Stomach (tissue), 9 donors: Measurements from ENCODE around the gene HLA-E. TPM values are rescaled to one million over a fixed set of nuclear protein-coding genes. Genes with fewer than 3 reads are reported as not detected.
"Not testable (repeated sequence)": the region's sequence is repeated elsewhere in the genome, so short reads cannot be mapped to it uniquely, and the experiment has no call there.

Experiments used
- DNase-seq, 2 donors: peaks; one replicate each; pipeline versions ENCODE4 v3.0.0 to v3.0.0-alpha.2; 2013 to 2019
- H3K27ac ChIP-seq, 5 donors: fragments of 200-600 bp in 4 of 5; sonication (generic) in 4 of 5; one replicate each; pipeline ENCODE4 v1.5.1; 2013 to 2019; ENCODE audit warnings: mild to moderate bottlenecking in 1 of 5, moderate library complexity in 1 of 5
- H3K27me3 ChIP-seq, 3 donors: fragments of 200-600 bp; sonication (generic); one replicate each; pipeline ENCODE4 v1.5.1; 2017 to 2019; ENCODE audit warnings: mixed run types in 1 of 3
- H3K36me3 ChIP-seq, 4 donors: fragments of 200-600 bp; sonication (generic); 1 replicate in 3 of 4; 2 replicates in 1 of 4; pipeline ENCODE4 v1.5.1; 2016 to 2019
- H3K4me1 ChIP-seq, 4 donors: fragments of 200-600 bp; sonication (generic); one replicate each; pipeline ENCODE4 v1.5.1; 2016 to 2019
- H3K4me3 ChIP-seq, 4 donors: fragments of 200-600 bp; sonication (generic) in 3 of 4; one replicate each; pipeline ENCODE4 v1.5.1; 2016 to 2019; ENCODE audit warnings: mild to moderate bottlenecking in 1 of 4
- H3K9me3 ChIP-seq, 4 donors: fragments of 200-600 bp; sonication (generic); one replicate each; pipeline ENCODE4 v1.5.1; 2016 to 2019
- EP300 ChIP-seq: sonication (generic); formaldehyde crosslinking; IDR thresholded peaks from one replicate; pipeline ENCODE4 v1.6.1; 2017; ENCODE audit warnings: antibody characterized with exemption
- POLR2A ChIP-seq, 4 donors: fragments of 450-650 bp; IDR thresholded peaks; one replicate each; pipeline ENCODE4 v1.6.1; 2016; ENCODE audit warnings: antibody characterized with exemption in 4 of 4, control low read depth in 2 of 4, mild to moderate bottlenecking in 1 of 4, moderate library complexity in 1 of 4
- POLR2AphosphoS5 ChIP-seq, 3 donors: sonication (generic); formaldehyde crosslinking; IDR thresholded peaks; one replicate each; pipeline ENCODE4 v1.6.1; 2016; ENCODE audit warnings: antibody characterized with exemption in 3 of 3
- WGBS, 5 donors: extraction: QIAGEN DNeasy Blood & Tissue Kit in 3 of 5; methylation state at CpG; one replicate each; pipeline versions ENCODE4 v1.1.5 to v1.1.7; 2013 to 2018; 5-methylcytosine and 5-hydroxymethylcytosine counted together
- intact Hi-C: fragments of 100-400 bp; cut with DNase I; formaldehyde crosslinking; loops from one replicate; pipeline ENCODE4 v1.15.1; 2023; ENCODE audit warnings: low total_unique reads
- polyA plus RNA-seq, 3 donors: library from polyadenylated mRNA; stranded (reverse); fragments of 200-250 nt; gene quantifications; one replicate each; pipeline ENCODE4 v1.2.3, GENCODE V29; 2013
- total RNA-seq, 5 donors: library from RNA; depleted of rRNA; stranded (reverse); fragments of >200 nt; gene quantifications; one replicate each; pipeline versions ENCODE4 v1.1.0 to v1.2.3, GENCODE V29; 2014 to 2016
- TF ChIP-seq, protein P1 (sequence below), 7 experiments: fragments of 450-650 bp in 4 of 7; fragments of 200-600 bp in 3 of 7; sonication (generic) in 3 of 7; IDR thresholded peaks; one replicate each; pipeline ENCODE4 v1.5.1; 2016 to 2019; ENCODE audit warnings: antibody characterized with exemption in 7 of 7, control low read depth in 2 of 7, mild to moderate bottlenecking in 1 of 7
- donor health status: healthy with polysubstance abuse.
- donor health status: Bipolar disorder and iron deficiency.
- donor health status: healthy.

The HLA-E gene
- total and polyA plus RNA-seq, 8 donors, result 120 to 566 (median 245) TPM

DNA sequence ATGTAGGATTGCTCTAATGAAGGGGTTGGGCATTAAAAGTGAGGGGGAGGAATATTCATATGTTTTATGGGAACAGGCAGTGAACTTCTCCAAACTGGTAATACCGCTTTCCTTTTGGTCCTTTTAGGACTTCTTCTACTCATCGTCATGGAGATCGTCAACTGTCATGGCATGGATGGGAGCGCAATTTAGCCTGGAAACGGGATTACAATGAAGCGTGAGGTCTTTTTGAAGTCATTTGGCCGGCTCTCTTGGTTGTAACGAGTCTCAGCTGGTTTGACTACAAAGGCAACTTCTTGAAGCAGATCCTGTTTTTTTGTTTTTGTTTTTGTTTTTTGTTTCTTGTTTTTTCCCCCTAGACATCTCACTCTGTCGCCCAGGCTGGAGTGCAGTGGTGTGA is 1.4 kb upstream of the HLA-E start:
- H3K27me3 ChIP-seq, result peaks cover 0 to 10% (median 0%) of the 10 kb centered on the region in 3 donors
- TF ChIP-seq EP300, result no peak
- TF ChIP-seq, protein P1, sequence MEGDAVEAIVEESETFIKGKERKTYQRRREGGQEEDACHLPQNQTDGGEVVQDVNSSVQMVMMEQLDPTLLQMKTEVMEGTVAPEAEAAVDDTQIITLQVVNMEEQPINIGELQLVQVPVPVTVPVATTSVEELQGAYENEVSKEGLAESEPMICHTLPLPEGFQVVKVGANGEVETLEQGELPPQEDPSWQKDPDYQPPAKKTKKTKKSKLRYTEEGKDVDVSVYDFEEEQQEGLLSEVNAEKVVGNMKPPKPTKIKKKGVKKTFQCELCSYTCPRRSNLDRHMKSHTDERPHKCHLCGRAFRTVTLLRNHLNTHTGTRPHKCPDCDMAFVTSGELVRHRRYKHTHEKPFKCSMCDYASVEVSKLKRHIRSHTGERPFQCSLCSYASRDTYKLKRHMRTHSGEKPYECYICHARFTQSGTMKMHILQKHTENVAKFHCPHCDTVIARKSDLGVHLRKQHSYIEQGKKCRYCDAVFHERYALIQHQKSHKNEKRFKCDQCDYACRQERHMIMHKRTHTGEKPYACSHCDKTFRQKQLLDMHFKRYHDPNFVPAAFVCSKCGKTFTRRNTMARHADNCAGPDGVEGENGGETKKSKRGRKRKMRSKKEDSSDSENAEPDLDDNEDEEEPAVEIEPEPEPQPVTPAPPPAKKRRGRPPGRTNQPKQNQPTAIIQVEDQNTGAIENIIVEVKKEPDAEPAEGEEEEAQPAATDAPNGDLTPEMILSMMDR (IDR thresholded peaks at IDR 0.05), result no peak
- TF ChIP-seq POLR2AphosphoS5 (IDR thresholded peaks at IDR 0.05), result no peak
- TF ChIP-seq POLR2A (IDR thresholded peaks at IDR 0.05), result no peak
- DNase-seq, result no peak
- peak overlapping the region in 1 of 5 donors; percentile 100 for H3K27ac ChIP-seq
- 59 to 76% (median 73%) methylated on average over 9 of the region's 9 CpGs for WGBS, 5 donors
- intact Hi-C loops, result no loop called here
- peaks cover 15 to 32% (median 29%) of the 10 kb centered on the region in 4 donors for H3K4me1 ChIP-seq
- no peaks in the 10 kb centered on the region for H3K9me3 ChIP-seq
- peaks cover 28 to 29% (median 28%) of the 10 kb centered on the region in 4 donors for H3K36me3 ChIP-seq
- no peak overlapping the region for H3K4me3 ChIP-seq

DNA sequence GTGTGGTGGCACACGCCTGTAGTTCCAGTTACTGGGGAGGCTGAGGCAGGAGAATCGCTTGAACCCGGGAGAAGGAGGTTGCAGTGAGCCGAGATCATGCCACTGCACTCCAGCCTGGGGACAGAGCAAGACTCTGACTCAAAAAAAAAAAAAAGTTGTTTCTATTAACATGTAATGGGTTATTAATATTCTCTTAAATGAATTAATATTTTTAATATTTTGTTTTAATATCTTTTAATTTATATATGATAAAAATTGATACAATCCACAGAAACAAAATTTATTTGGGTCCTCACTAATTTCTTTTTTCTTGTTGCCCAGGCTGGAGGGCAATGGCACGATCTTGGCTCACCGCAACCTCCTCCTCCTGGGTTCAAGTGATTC is 620 bp upstream of the HLA-E start:
- H3K9me3 ChIP-seq, intact Hi-C loops, DNase-seq, H3K27me3 ChIP-seq: not testable (repeated sequence)
- 85 to 97% (median 92%) methylated on average over 6 of the region's 6 CpGs for WGBS, 5 donors
- peak overlapping the region in 3 of 4 donors; percentile 64 to 87 (median 72) for H3K4me3 ChIP-seq
- peaks cover 30 to 37% (median 36%) of the 10 kb centered on the region in 4 donors for H3K36me3 ChIP-seq
- H3K4me1 ChIP-seq, result peaks cover 15 to 39% (median 33%) of the 10 kb centered on the region in 4 donors
- H3K27ac ChIP-seq, result peak overlapping the region; percentile 82 to 100 (median 99)

DNA sequence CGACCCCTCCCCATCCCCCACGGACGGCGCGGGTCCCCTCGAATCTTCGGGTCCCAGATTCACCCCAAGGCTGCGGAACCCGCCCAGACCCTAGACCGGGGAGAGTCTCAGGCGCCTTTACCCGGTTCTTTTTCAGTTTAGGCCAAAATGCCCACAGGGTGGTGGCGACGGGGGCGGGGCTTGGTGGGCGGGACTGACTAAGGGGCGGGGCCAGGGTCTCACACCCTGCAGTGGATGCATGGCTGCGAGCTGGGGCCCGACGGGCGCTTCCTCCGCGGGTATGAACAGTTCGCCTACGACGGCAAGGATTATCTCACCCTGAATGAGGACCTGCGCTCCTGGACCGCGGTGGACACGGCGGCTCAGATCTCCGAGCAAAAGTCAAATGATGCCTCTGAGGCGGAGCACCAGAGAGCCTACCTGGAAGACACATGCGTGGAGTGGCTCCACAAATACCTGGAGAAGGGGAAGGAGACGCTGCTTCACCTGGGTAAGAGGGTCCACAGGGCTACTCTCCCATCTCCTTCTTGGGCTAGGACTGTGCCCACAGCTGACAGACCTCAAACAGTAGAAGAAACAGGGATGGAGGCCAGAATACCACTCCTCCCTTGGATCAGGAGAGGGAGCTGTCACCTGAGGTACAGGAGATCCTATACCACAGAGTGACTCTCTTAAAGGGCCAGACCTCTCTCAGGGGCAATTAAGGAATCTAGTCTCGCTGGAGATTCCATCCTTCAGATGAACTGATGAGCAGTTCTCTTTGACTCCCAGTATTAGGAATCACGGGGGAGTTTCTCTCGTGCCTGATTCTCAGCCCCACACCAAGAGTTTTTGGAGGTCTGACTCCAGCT is 942 bp downstream of the HLA-E start:
- DNase-seq, result peak; percentile 77 to 88
- Histone ChIP-seq H3K4me3 (peak overlapping the region; percentile 64 to 93 (median 80)), H3K4me1 (peaks cover 19 to 55% (median 35%) of the 10 kb centered on the region in 4 donors), H3K36me3 (peaks cover 30 to 44% (median 43%) of the 10 kb centered on the region in 4 donors), H3K27ac (peak overlapping the region; percentile 95 to 100 (median 99)), H3K27me3 (no peaks in the 10 kb centered on the region), H3K9me3 (no peaks in the 10 kb centered on the region)
- TF ChIP-seq POLR2A (IDR thresholded peaks at IDR 0.05), result no peak
- TF ChIP-seq POLR2AphosphoS5 (IDR thresholded peaks at IDR 0.05), result no peak
- TF ChIP-seq, protein P1 (IDR thresholded peaks at IDR 0.05), result no peak
- no peak for TF ChIP-seq EP300
- 13 to 25% (median 17%) methylated on average over 14 to 38 of the region's 38 CpGs for WGBS, 5 donors
- intact Hi-C loops, result no loop called here

DNA sequence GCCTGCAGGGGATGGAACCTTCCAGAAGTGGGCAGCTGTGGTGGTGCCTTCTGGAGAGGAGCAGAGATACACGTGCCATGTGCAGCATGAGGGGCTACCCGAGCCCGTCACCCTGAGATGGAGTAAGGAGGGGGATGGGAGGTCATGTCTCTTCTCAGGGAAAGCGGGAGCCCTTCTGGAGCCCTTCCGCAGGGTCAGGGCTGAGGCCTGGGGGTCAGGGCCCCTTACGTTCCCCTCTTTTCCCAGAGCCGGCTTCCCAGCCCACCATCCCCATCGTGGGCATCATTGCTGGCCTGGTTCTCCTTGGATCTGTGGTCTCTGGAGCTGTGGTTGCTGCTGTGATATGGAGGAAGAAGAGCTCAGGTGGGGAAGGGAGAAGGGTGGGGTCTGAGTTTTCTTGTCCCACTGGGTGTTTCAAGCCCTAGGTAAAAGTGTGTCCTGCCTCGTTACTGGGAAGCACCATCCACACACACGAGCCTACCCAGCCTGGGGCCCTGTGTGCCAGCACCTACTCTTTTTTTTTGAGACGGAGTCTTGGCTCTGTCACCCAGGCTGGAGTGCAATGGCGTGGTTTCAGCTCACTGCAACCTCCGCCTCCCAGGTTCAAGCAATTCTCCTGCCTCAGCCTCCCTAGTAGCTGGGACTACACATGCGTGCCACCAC is 2.1 kb downstream of the HLA-E start:
- Histone ChIP-seq H3K27ac (peak overlapping the region in 3 of 5 donors; percentile 11 to 100 (median 99)), H3K36me3 (peaks cover 30 to 44% (median 43%) of the 10 kb centered on the region in 4 donors), H3K4me3 (peak overlapping the region; percentile 64 to 93 (median 80)), H3K4me1 (peaks cover 24 to 67% (median 35%) of the 10 kb centered on the region in 4 donors)
- WGBS, 5 donors, result 73 to 84% (median 74%) methylated on average over 14 of the region's 14 CpGs
- intact Hi-C loops, H3K27me3 ChIP-seq, DNase-seq, H3K9me3 ChIP-seq: not testable (repeated sequence)
